Body of pancreas (tissue), 4 donors: Measurements from ENCODE around the gene OAS3. TPM values are rescaled to one million over a fixed set of nuclear protein-coding genes. Genes with fewer than 3 reads are reported as not detected.

Source experiments
- ATAC-seq: fragments of 150-250 bp; one replicate; pipeline ENCODE4 v1.9.1; 2016
- DNase-seq, 4 donors: peaks; one replicate each; pipeline ENCODE4 v3.0.0-alpha.2; 2019
- H3K27ac ChIP-seq, 4 donors: fragments of 200-600 bp; sonication (generic); 1 replicate in 3 of 4; 2 replicates in 1 of 4; pipeline versions ENCODE4 v1.5.1 to v1.6.1; 2016 to 2019; ENCODE audit warnings: mild to moderate bottlenecking in 1 of 4, mixed read lengths in 1 of 4, moderate library complexity in 1 of 4
- H3K27me3 ChIP-seq, 2 donors: fragments of 200-600 bp; sonication (generic); one replicate each; pipeline ENCODE4 v1.6.0; 2016; ENCODE audit warnings: mild to moderate bottlenecking in 1 of 2
- H3K36me3 ChIP-seq, 2 donors: fragments of 200-600 bp; sonication (generic); replicated peaks in 1 of 2; 2 replicates each; pipeline ENCODE4 v1.5.1; 2016; ENCODE audit warnings: low read depth in 2 of 2; ENCODE audit not compliant: insufficient read depth in 1 of 2
- H3K4me1 ChIP-seq: fragments of 200-600 bp; sonication (generic); one replicate; pipeline ENCODE4 v1.6.0; 2016
- H3K4me3 ChIP-seq, 2 donors: fragments of 200-600 bp; sonication (generic); 1 replicate in 1 of 2; 2 replicates in 1 of 2; pipeline ENCODE4 v1.5.1; 2016 to 2019
- H3K9me3 ChIP-seq, 3 donors: fragments of 200-600 bp; sonication (generic); 1 replicate in 2 of 3; 2 replicates in 1 of 3; pipeline ENCODE4 v1.5.1; 2016
- POLR2A ChIP-seq, 3 donors: fragments of 450-650 bp; IDR thresholded peaks; one replicate each; pipeline ENCODE4 v1.6.1; 2016; ENCODE audit warnings: antibody characterized with exemption in 3 of 3, mild to moderate bottlenecking in 2 of 3
- WGBS, 2 donors: methylation state at CpG; one replicate each; pipeline ENCODE4 v1.1.5; 2017; 5-methylcytosine and 5-hydroxymethylcytosine counted together
- intact Hi-C: fragments of 100-400 bp; cut with DNase I; formaldehyde crosslinking; loops from one replicate; pipeline ENCODE4 v1.15.1; 2023
- total RNA-seq, 2 donors: library from RNA; depleted of rRNA; stranded (reverse); fragments of >200 nt; gene quantifications; one replicate each; pipeline ENCODE4 v1.1.0, GENCODE V29; 2016
- TF ChIP-seq, protein P1 (sequence below), 7 experiments: fragments of 450-650 bp in 4 of 7; fragments of 200-600 bp in 3 of 7; sonication (generic) in 3 of 7; IDR thresholded peaks; one replicate each; pipeline ENCODE4 v1.5.1; 2016 to 2019; ENCODE audit warnings: antibody characterized with exemption in 7 of 7

Gene OAS3
- total RNA-seq, 2 donors from 2014 or later: 2.3 to 18.1 TPM

DNA sequence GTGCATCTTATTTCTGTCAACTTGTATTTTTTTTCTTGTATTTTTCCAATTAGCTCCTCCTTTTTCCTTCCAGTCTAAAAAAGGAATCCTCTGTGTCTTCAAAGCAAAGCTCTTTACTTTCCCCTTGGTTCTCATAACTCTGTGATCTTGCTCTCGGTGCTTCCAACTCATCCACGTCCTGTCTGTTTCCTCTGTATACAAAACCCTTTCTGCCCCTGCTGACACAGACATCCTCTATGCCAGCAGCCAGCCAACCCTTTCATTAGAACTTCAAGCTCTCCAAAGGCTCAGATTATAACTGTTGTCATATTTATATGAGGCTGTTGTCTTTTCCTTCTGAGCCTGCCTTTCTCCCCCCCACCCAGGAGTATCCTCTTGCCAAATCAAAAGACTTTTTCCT lies 72.4 kb downstream of the OAS3 start:
- WGBS, 2 donors: 59 to 89% methylated on average over 2 of the region's 2 CpGs
- DNase-seq: no peak
- Histone ChIP-seq H3K36me3 (no peaks in the 10 kb centered on the region), H3K9me3 (no peaks in the 10 kb centered on the region), H3K27ac (no peak overlapping the region), H3K4me3 (no peak overlapping the region), H3K4me1 (no peaks in the 10 kb centered on the region), H3K27me3 (no peaks in the 10 kb centered on the region)
- ATAC-seq: no peak
- intact Hi-C loops: no loop called here
- no peak for TF ChIP-seq POLR2A (IDR thresholded peaks at IDR 0.05)
- TF ChIP-seq, protein P1, sequence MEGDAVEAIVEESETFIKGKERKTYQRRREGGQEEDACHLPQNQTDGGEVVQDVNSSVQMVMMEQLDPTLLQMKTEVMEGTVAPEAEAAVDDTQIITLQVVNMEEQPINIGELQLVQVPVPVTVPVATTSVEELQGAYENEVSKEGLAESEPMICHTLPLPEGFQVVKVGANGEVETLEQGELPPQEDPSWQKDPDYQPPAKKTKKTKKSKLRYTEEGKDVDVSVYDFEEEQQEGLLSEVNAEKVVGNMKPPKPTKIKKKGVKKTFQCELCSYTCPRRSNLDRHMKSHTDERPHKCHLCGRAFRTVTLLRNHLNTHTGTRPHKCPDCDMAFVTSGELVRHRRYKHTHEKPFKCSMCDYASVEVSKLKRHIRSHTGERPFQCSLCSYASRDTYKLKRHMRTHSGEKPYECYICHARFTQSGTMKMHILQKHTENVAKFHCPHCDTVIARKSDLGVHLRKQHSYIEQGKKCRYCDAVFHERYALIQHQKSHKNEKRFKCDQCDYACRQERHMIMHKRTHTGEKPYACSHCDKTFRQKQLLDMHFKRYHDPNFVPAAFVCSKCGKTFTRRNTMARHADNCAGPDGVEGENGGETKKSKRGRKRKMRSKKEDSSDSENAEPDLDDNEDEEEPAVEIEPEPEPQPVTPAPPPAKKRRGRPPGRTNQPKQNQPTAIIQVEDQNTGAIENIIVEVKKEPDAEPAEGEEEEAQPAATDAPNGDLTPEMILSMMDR (IDR thresholded peaks at IDR 0.05): no peak

DNA sequence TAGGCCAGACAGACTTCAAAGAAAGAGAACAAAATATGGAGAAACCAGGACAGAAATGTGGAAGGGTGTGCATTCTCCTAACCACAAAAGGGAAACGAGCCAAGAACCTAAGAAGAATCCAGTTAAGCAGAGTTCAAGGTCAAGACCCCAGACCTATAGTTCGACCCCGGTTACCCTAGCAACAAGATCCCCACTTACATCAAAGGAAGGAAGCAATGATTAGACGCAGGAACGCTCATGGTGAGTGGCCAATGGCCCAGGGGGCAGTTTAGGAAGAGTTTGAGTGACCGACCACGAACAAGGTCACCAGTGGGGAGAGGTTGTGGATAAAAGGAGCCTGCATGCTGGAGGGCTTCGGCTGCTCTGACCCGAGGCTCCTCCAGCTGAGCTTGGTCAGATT lies 76.3 kb downstream of the OAS3 start:
- H3K9me3 ChIP-seq: no peaks in the 10 kb centered on the region
- H3K27me3 ChIP-seq: no peaks in the 10 kb centered on the region
- DNase-seq: no peak
- H3K4me1 ChIP-seq: no peaks in the 10 kb centered on the region
- TF ChIP-seq, protein P1 (IDR thresholded peaks at IDR 0.05): no peak
- TF ChIP-seq POLR2A (IDR thresholded peaks at IDR 0.05): no peak
- no peaks in the 10 kb centered on the region for H3K36me3 ChIP-seq
- no peak overlapping the region for H3K4me3 ChIP-seq
- intact Hi-C loops: no loop called here
- no peak for ATAC-seq
- H3K27ac ChIP-seq: no peak overlapping the region
- 65 to 73% methylated on average over 9 of the region's 9 CpGs for WGBS, 2 donors

DNA sequence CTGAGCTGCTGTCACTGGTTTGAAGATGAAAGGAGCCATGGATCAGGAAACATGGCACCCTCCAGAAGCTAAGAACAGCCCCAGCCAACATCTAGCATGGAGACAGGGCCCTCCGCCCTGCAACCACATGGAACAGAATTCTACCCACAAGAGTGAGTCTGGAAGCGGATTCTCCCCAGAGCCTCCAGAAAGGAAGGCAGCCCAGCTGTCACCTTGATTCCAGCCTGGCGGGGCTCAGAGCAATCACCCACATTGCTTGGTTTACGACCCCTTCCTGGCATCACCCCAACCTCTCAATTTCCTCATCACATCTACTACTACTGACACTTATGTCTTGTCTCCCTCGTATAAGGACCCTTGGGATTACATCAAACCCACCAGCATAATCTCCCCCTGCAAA lies 78.5 kb downstream of the OAS3 start:
- ATAC-seq (no peak), DNase-seq (no peak)

DNA sequence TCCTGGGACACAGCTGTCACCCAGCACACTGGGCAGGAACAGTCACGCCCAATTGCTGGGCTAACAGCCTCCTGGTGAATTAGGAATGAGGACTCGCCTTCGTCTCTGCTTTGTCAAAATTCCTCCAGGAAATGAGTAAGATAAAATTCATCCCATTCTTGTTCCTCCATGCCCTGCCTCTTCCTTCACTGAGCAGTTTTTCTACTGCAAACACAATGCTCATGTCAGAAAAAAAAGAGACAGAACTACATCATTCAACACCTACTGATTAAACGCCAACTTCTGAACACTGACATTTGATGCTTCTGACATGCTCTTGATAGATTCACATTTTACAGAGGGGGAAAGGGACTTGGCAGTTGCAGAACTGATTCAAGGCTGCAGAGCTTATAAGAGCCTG lies 80.8 kb downstream of the OAS3 start:
- 60 to 64% methylated on average over 4 of the region's 4 CpGs for WGBS, 2 donors
- no peak overlapping the region for H3K27ac ChIP-seq
- no peaks in the 10 kb centered on the region for H3K27me3 ChIP-seq
- no peak for ATAC-seq
- DNase-seq: no peak
- H3K9me3 ChIP-seq: no peaks in the 10 kb centered on the region
- no peaks in the 10 kb centered on the region for H3K4me1 ChIP-seq
- TF ChIP-seq, protein P1 (IDR thresholded peaks at IDR 0.05): no peak
- no peak for TF ChIP-seq POLR2A (IDR thresholded peaks at IDR 0.05)
- intact Hi-C loops: no loop called here
- H3K36me3 ChIP-seq: no peaks in the 10 kb centered on the region
- H3K4me3 ChIP-seq: no peak overlapping the region

More for the DNA sequence above, 78.5 kb downstream of the OAS3 start:
- Histone ChIP-seq H3K9me3 (no peaks in the 10 kb centered on the region), H3K4me3 (no peak overlapping the region), H3K4me1 (no peaks in the 10 kb centered on the region), H3K27ac (no peak overlapping the region), H3K36me3 (no peaks in the 10 kb centered on the region), H3K27me3 (no peaks in the 10 kb centered on the region)
- TF ChIP-seq, protein P1 (IDR thresholded peaks at IDR 0.05): no peak
- TF ChIP-seq POLR2A (IDR thresholded peaks at IDR 0.05): no peak
- intact Hi-C loops: no loop called here
- WGBS, 2 donors: 87% methylated on average over 4 to 5 of the region's 5 CpGs

DNA sequence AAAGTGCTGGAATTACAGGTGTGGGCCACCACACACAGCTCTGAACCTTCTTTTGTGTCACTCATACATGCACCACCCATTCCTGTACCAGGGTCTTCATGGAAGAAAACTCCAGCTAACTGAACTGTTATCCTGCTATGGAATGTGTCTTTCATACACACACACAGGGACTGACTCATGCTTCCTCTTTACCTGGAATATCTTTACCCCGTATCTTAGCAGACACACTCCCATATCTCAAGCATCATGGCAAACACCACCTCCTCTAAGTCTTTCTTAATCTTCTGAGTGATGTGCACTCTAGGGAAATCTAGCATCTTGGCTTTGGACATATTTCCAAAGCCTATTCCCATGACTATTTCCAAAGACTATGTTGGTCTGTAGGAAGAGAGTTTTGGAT lies 83.2 kb downstream of the OAS3 start:
- intact Hi-C loops: no loop called here
- no peak for DNase-seq
- Histone ChIP-seq H3K4me3 (no peak overlapping the region), H3K9me3 (no peaks in the 10 kb centered on the region), H3K27ac (no peak overlapping the region), H3K4me1 (no peaks in the 10 kb centered on the region), H3K36me3 (no peaks in the 10 kb centered on the region), H3K27me3 (no peaks in the 10 kb centered on the region)
- ATAC-seq: no peak
- 77 to 81% methylated on average over 1 of the region's 1 CpG for WGBS, 2 donors
- TF ChIP-seq POLR2A (IDR thresholded peaks at IDR 0.05): no peak
- TF ChIP-seq, protein P1 (IDR thresholded peaks at IDR 0.05): no peak
